SK-N-MC (cell line): Measurements from ENCODE around the gene TRIM17.

Source experiments
- EZH2 ChIP-seq: fragments of 200-600 bp; sonication (generic); IDR thresholded peaks from one replicate; pipeline ENCODE4 v1.6.1; 2017; ENCODE audit warnings: antibody characterized with exemption
- POLR2AphosphoS5 ChIP-seq: IDR thresholded peaks from 2 replicates; pipeline ENCODE4 v1.6.1; 2012; ENCODE audit warnings: mild to moderate bottlenecking, low read depth, low read length, borderline replicate concordance

- TF ChIP-seq EZH2 (no peak), POLR2AphosphoS5 (no peak)
Observed at GRCh38 chr1:228408869-228409805, 7.5 kb downstream of the TRIM17 start.
